Lung (tissue), 12 donors: ENCODE measurements around the gene SFXN5. TPM values are rescaled to one million over a fixed set of nuclear protein-coding genes. Genes with fewer than 3 reads are reported as not detected.

Experiments used
- ATAC-seq: fragments of 200-7000 bp; cut with Tn5 transposase; one replicate; pipeline ENCODE4 v1.9.1; 2020; ENCODE audit warnings: moderate number of reproducible peaks; ENCODE audit not compliant: insufficient read depth, low FRiP score
- DNase-seq, 3 donors: peaks; one replicate each; pipeline ENCODE4 v3.0.0-alpha.2; 2013 to 2017
- H3K27ac ChIP-seq, 2 donors: one replicate each; pipeline ENCODE4 v1.5.1; 2013; ENCODE audit warnings: mild to moderate bottlenecking in 2 of 2, moderate library complexity in 2 of 2, control low read depth in 1 of 2, inconsistent platforms in 1 of 2, low read depth in 1 of 2, low read length in 1 of 2
- H3K27me3 ChIP-seq, 3 donors: one replicate each; pipeline ENCODE4 v1.5.1; 2013; ENCODE audit warnings: low read length in 2 of 3; ENCODE audit not compliant: control insufficient read depth in 3 of 3, insufficient read depth in 3 of 3
- H3K36me3 ChIP-seq, 4 donors: one replicate each; pipeline ENCODE4 v1.5.1; 2013; ENCODE audit warnings: low read length in 4 of 4, mild to moderate bottlenecking in 1 of 4, moderate library complexity in 1 of 4; ENCODE audit not compliant: control insufficient read depth in 4 of 4, insufficient read depth in 4 of 4
- H3K4me1 ChIP-seq, 5 donors: one replicate each; pipeline ENCODE4 v1.5.1; 2013; ENCODE audit warnings: low read length in 5 of 5, mild to moderate bottlenecking in 2 of 5, moderate library complexity in 1 of 5; ENCODE audit not compliant: control insufficient read depth in 5 of 5, insufficient read depth in 5 of 5
- H3K4me3 ChIP-seq: one replicate; pipeline ENCODE4 v1.5.1; 2013; ENCODE audit warnings: mild to moderate bottlenecking, control low read depth, moderate library complexity
- H3K9ac ChIP-seq, 2 donors: one replicate each; pipeline ENCODE4 v1.5.1; 2013; ENCODE audit warnings: low read length in 2 of 2, control low read depth in 1 of 2; ENCODE audit not compliant: insufficient read depth in 1 of 2
- H3K9me3 ChIP-seq, 4 donors: one replicate each; pipeline ENCODE4 v1.5.1; 2013; ENCODE audit warnings: low read length in 3 of 4, mild to moderate bottlenecking in 1 of 4, moderate library complexity in 1 of 4; ENCODE audit not compliant: control insufficient read depth in 4 of 4, insufficient read depth in 3 of 4
- WGBS, 2 donors: extraction: QIAGEN DNeasy Blood & Tissue Kit; methylation state at CpG; one replicate each; pipeline ENCODE4 v1.1.7; 2013; 5-methylcytosine and 5-hydroxymethylcytosine counted together
- polyA plus RNA-seq, 2 donors: library from polyadenylated mRNA; stranded (reverse); fragments of 200-250 nt; gene quantifications; one replicate each; pipeline ENCODE4 v1.2.1, GENCODE V29; 2013
- total RNA-seq, 2 donors: library from RNA; depleted of rRNA in 1 of 2; stranded (reverse); fragments of >200 nt in 1 of 2; gene quantifications; one replicate each; pipeline ENCODE4 v1.2.1, GENCODE V29; 2014 to 2021
- TF ChIP-seq, protein P1 (sequence below): IDR thresholded peaks from 2 replicates; pipeline ENCODE4 v1.5.1; 2012; ENCODE audit warnings: mild to moderate bottlenecking; ENCODE audit errors: control extremely low read depth, extremely low read depth
- donor health status: control.
- donor health status: control.
- donor health status: Bipolar disorder and iron deficiency.
- donor health status: healthy.
- donor health status: DM: yes; HTN: yes; CAD: no.

Gene SFXN5
- total and polyA plus RNA-seq, 4 donors = 8.3 to 15.6 (median 9.6) TPM

DNA sequence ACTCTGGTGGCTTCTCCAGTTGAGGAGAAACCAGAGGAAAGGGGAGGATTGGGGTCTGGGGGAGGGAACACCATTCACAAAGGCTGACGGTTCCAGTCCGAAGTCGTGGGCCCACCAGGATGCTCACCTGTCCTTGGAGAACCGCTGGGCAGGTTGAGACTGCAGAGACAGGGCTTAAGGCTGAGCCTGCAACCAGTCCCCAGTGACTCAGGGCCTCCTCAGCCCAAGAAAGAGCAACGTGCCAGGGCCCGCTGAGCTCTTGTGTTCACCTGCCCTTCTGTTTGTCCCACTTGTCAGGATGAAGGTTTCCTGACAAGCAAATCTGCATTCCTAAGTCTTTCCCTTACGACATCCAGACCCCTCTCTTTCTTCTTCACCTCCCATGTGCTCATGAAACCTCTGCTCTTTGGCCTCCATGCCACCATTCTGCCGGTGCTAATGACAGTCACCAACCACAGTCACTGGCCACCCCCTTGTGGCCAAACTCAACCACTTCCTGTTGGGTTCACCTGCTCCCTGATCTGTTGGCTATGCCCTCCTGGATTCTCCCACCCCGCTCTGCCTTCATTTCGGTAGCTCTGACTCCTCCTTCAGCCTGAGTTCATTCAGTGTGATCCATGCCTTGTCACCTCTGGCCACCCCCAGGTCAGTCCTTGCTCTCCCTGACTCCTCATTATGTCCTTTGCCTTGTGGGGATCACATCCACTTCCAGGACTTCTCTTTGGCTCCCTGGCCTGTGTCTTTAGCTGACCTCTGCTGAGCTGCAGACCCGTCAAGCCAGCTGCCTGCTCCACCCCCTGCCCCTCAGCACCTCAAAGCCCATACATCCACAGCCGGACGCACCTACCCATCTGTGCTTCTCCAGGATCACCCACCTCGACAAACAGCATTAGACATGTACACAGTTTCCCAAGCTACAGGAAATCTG lies 136.6 kb downstream of the SFXN5 start:
- Histone ChIP-seq H3K36me3 (no peaks in the 10 kb centered on the region), H3K9me3 (no peaks in the 10 kb centered on the region), H3K27ac (no peak overlapping the region), H3K9ac (no peak overlapping the region), H3K4me1 (peaks cover 0 to 5% (median 0%) of the 10 kb centered on the region in 5 donors), H3K27me3 (peaks cover 0 to 7% (median 5%) of the 10 kb centered on the region in 3 donors), H3K4me3 (no peak overlapping the region)
- TF ChIP-seq, protein P1, sequence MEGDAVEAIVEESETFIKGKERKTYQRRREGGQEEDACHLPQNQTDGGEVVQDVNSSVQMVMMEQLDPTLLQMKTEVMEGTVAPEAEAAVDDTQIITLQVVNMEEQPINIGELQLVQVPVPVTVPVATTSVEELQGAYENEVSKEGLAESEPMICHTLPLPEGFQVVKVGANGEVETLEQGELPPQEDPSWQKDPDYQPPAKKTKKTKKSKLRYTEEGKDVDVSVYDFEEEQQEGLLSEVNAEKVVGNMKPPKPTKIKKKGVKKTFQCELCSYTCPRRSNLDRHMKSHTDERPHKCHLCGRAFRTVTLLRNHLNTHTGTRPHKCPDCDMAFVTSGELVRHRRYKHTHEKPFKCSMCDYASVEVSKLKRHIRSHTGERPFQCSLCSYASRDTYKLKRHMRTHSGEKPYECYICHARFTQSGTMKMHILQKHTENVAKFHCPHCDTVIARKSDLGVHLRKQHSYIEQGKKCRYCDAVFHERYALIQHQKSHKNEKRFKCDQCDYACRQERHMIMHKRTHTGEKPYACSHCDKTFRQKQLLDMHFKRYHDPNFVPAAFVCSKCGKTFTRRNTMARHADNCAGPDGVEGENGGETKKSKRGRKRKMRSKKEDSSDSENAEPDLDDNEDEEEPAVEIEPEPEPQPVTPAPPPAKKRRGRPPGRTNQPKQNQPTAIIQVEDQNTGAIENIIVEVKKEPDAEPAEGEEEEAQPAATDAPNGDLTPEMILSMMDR = no peak
- no peak for DNase-seq
- ATAC-seq = no peak
- 80 to 83% methylated on average over 14 of the region's 14 CpGs for WGBS, 2 donors

DNA sequence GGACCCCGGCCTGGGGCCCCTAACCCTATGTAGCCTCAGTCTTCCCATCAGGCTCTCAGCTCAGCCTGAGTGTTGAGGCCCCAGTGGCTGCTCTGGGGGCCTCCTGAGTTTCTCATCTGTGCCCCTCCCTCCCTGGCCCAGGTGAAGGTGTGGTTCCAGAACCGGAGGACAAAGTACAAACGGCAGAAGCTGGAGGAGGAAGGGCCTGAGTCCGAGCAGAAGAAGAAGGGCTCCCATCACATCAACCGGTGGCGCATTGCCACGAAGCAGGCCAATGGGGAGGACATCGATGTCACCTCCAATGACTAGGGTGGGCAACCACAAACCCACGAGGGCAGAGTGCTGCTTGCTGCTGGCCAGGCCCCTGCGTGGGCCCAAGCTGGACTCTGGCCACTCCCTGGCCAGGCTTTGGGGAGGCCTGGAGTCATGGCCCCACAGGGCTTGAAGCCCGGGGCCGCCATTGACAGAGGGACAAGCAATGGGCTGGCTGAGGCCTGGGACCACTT lies 137.8 kb downstream of the SFXN5 start:
- no peak for DNase-seq
- Histone ChIP-seq H3K27ac (no peak overlapping the region), H3K36me3 (no peaks in the 10 kb centered on the region), H3K9me3 (no peaks in the 10 kb centered on the region), H3K9ac (no peak overlapping the region), H3K4me3 (no peak overlapping the region), H3K4me1 (peaks cover 0 to 5% (median 0%) of the 10 kb centered on the region in 5 donors), H3K27me3 (peaks cover 0 to 19% (median 16%) of the 10 kb centered on the region in 3 donors)
- no peak for ATAC-seq
- TF ChIP-seq, protein P1 = no peak
- 88 to 90% methylated on average over 12 of the region's 12 CpGs for WGBS, 2 donors

DNA sequence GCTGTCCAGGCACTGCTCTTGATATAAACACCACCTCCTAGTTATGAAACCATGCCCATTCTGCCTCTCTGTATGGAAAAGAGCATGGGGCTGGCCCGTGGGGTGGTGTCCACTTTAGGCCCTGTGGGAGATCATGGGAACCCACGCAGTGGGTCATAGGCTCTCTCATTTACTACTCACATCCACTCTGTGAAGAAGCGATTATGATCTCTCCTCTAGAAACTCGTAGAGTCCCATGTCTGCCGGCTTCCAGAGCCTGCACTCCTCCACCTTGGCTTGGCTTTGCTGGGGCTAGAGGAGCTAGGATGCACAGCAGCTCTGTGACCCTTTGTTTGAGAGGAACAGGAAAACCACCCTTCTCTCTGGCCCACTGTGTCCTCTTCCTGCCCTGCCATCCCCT lies 138.3 kb downstream of the SFXN5 start:
- Histone ChIP-seq H3K27ac (no peak overlapping the region), H3K4me3 (no peak overlapping the region), H3K27me3 (peaks cover 0 to 24% (median 21%) of the 10 kb centered on the region in 3 donors), H3K36me3 (no peaks in the 10 kb centered on the region), H3K4me1 (peaks cover 0 to 5% (median 0%) of the 10 kb centered on the region in 5 donors), H3K9ac (no peak overlapping the region), H3K9me3 (no peaks in the 10 kb centered on the region)
- DNase-seq (no peak), ATAC-seq (no peak)
- TF ChIP-seq, protein P1 = no peak
- WGBS, 2 donors = 90 to 93% methylated on average over 5 of the region's 5 CpGs
